Measurements from ENCODE around the gene ZNF385C. TPM values are rescaled to one million over a fixed set of nuclear protein-coding genes. Genes with fewer than 3 reads are reported as not detected.

Gene ZNF385C
- total RNA-seq, 1 experiment from 2014 or later, result 1.7 TPM

DNA sequence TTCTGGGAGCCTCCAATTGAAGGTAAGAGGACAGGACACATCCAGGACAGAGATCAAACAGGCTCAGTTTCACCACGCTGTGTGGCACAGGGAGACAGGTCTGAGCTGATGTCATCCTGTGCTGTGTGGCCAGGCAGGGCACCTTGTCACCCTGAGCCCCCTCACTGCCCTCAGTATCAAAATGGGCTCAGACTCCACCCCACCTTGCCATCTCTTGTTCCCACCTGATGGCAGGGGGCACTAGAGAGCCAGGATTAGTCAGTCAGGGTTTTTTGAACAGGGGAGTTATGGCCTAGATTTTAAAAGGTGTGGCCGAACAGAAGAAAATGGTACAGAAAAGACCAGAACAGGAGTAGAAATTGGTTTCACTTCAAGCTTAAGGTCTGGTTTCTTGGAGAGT, 20.3 kb upstream of the ZNF385C start:
- H3F3A ChIP-seq (ENCODE audit: insufficient read depth, low read depth), result peaks cover 8% of the 10 kb centered on the region; the same call in 1 of the 2 replicates
- H3K27me3 ChIP-seq (ENCODE audit: insufficient read depth, low read depth), result no peaks in the 10 kb centered on the region
- no peak overlapping the region for H2AFZ ChIP-seq
- ChIA-PET CTCF (interaction anchor here (0.7 kb wide), 1 partner anchor 409 kb away, joined by 4 read pairs; no protein-coding TSS in a partner anchor), POLR2A (ENCODE audit: unreplicated experiment) (interaction anchor here (0.7 kb wide), 1 partner anchor 60 kb away, joined by 16 read pairs; no protein-coding TSS in a partner anchor)
- H3K4me3 ChIP-seq, result no peak overlapping the region
- TF ChIP-seq, protein P1, sequence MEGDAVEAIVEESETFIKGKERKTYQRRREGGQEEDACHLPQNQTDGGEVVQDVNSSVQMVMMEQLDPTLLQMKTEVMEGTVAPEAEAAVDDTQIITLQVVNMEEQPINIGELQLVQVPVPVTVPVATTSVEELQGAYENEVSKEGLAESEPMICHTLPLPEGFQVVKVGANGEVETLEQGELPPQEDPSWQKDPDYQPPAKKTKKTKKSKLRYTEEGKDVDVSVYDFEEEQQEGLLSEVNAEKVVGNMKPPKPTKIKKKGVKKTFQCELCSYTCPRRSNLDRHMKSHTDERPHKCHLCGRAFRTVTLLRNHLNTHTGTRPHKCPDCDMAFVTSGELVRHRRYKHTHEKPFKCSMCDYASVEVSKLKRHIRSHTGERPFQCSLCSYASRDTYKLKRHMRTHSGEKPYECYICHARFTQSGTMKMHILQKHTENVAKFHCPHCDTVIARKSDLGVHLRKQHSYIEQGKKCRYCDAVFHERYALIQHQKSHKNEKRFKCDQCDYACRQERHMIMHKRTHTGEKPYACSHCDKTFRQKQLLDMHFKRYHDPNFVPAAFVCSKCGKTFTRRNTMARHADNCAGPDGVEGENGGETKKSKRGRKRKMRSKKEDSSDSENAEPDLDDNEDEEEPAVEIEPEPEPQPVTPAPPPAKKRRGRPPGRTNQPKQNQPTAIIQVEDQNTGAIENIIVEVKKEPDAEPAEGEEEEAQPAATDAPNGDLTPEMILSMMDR (conservative IDR thresholded peaks at IDR 0.05), result peak; percentile 63
- no peak for TF ChIP-seq EZH2 (IDR thresholded peaks at IDR 0.05; ENCODE audit: low read depth)
- BruUV-seq (replicated peaks), result no TSS peak
- H3K4me2 ChIP-seq, result no peak overlapping the region
- H3K4me1 ChIP-seq (replicated peaks; ENCODE audit: insufficient read depth), result no peaks in the 10 kb centered on the region; the same call in 1 of the 2 replicates
- intact Hi-C loops (cut with micrococcal nuclease; ENCODE audit: unreplicated experiment), result no loop called here
- H3K9me3 ChIP-seq (ENCODE audit: insufficient read depth, low read depth), result no peaks in the 10 kb centered on the region
- H3K79me2 ChIP-seq (ENCODE audit: low read depth), result peaks cover 6% of the 10 kb centered on the region
- DNase-seq, result peak in 1 of 2 experiments; percentile 31
- no peaks in the 10 kb centered on the region for H3K9me2 ChIP-seq (ENCODE audit: insufficient read depth)
- H3K27ac ChIP-seq, result no peak overlapping the region
- 0 out of 2 replicates have a peak, but pooled peaks cover 3% of the 10 kb centered on the region for H4K20me1 ChIP-seq (ENCODE audit: insufficient read depth)
- no peaks in the 10 kb centered on the region for H3K36me3 ChIP-seq (ENCODE audit: low read depth)

DNA sequence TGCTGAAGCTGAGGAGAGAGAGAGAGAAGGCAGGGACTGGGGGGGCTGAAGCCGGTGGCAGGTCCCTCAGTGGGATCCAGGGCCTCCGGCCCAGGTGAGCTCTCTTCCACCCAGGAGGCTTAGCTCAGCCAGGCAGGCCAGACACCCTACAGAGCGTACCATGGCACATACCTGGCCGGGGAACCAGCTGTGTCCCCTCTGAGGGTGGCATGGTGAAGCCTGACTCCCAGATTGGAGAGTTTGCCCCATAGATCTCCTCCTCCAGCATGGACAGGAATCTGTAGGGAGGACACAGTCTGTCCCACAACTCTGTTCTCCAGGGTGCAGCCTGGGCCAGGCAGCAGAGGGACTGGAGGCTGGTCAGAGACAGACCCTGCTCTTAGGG, 19.8 kb upstream of the ZNF385C start:
- Histone ChIP-seq H3K27ac (no peak overlapping the region), H3K36me3 (ENCODE audit: low read depth) (no peaks in the 10 kb centered on the region), H2AFZ (no peak overlapping the region), H3K27me3 (ENCODE audit: insufficient read depth, low read depth) (no peaks in the 10 kb centered on the region), H3K4me1 (replicated peaks; ENCODE audit: insufficient read depth) (no peaks in the 10 kb centered on the region; the same call in 1 of the 2 replicates), H3F3A (ENCODE audit: insufficient read depth, low read depth) (peaks cover 10% of the 10 kb centered on the region; the same call in 1 of the 2 replicates), H3K9me3 (ENCODE audit: insufficient read depth, low read depth) (no peaks in the 10 kb centered on the region), H3K4me3 (no peak overlapping the region), H3K4me2 (no peak overlapping the region), H4K20me1 (ENCODE audit: insufficient read depth) (0 out of 2 replicates have a peak, but pooled peaks cover 3% of the 10 kb centered on the region), H3K79me2 (ENCODE audit: low read depth) (peaks cover 6% of the 10 kb centered on the region), H3K9me2 (ENCODE audit: insufficient read depth) (no peaks in the 10 kb centered on the region)
- no peak for TF ChIP-seq EZH2 (IDR thresholded peaks at IDR 0.05; ENCODE audit: low read depth)
- TF ChIP-seq, protein P1 (conservative IDR thresholded peaks at IDR 0.05), result no peak
- DNase-seq, result no peak
- no TSS peak for BruUV-seq (replicated peaks)
- CTCF ChIA-PET, result interaction anchor here (0.6 to 0.7 kb wide), 3 partner anchors 101 to 450 kb away, joined by 4 to 11 read pairs (median 4); partner anchors contain the start of gene DNAJC7
- POLR2A ChIA-PET (ENCODE audit: unreplicated experiment), result interaction anchor here (0.7 kb wide), 1 partner anchor 59 kb away, joined by 16 read pairs; no protein-coding TSS in a partner anchor
- intact Hi-C loops (cut with micrococcal nuclease; ENCODE audit: unreplicated experiment), result no loop called here

DNA sequence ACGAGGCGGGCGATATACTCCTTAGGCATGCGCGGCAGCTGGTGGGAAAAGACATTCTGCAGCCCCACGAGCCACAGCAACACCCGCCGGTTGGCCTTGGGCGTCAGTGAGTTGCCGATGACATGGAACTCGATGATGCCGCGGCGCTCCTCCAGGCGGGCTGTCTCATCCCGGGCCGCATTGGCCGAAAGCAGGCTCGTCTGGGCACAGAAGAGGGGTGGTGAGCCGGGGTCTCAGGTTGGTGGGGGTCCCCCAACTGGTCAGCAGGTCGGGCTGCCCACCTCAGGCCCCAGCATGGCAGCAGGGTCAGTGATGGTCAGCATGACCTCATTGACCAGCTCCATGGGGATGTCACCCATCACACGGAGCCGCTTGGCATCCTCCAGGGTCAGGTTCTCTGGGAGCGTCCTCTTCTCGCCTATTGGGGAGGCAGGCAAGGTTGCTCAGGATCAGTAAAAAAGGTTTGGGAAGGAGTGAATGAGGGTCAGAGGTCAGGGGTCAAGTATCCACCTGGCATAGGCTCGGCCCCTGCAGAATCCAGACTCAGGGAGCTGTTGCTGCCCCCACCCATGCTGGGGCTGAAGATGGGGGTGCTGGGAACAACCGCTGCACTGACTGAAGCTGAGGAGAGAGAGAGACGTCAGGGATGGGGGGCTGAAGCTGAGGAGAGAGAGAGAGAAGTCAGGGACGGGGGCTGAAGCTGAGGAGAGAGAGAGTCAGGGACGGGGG, 19.3 kb upstream of the ZNF385C start:
- no peak for TF ChIP-seq EZH2 (IDR thresholded peaks at IDR 0.05; ENCODE audit: low read depth)
- TF ChIP-seq, protein P1 (conservative IDR thresholded peaks at IDR 0.05), result no peak
- ChIA-PET CTCF (interaction anchor here (0.6 to 0.7 kb wide), 3 partner anchors 100 to 450 kb away, joined by 4 to 11 read pairs (median 4); partner anchors contain the start of gene DNAJC7), POLR2A (ENCODE audit: unreplicated experiment) (interaction anchor here (0.7 kb wide), 1 partner anchor 59 kb away, joined by 16 read pairs; no protein-coding TSS in a partner anchor)
- Histone ChIP-seq H3K36me3 (ENCODE audit: low read depth) (no peaks in the 10 kb centered on the region), H3K9me2 (ENCODE audit: insufficient read depth) (no peaks in the 10 kb centered on the region), H3K9me3 (ENCODE audit: insufficient read depth, low read depth) (no peaks in the 10 kb centered on the region), H2AFZ (no peak overlapping the region), H3K79me2 (ENCODE audit: low read depth) (peaks cover 6% of the 10 kb centered on the region), H3K27me3 (ENCODE audit: insufficient read depth, low read depth) (no peaks in the 10 kb centered on the region), H4K20me1 (ENCODE audit: insufficient read depth) (0 out of 2 replicates have a peak, but pooled peaks cover 3% of the 10 kb centered on the region), H3K27ac (no peak overlapping the region), H3K4me1 (replicated peaks; ENCODE audit: insufficient read depth) (no peaks in the 10 kb centered on the region; the same call in 1 of the 2 replicates), H3K4me2 (no peak overlapping the region), H3F3A (ENCODE audit: insufficient read depth, low read depth) (peaks cover 14% of the 10 kb centered on the region; the same call in 1 of the 2 replicates), H3K4me3 (no peak overlapping the region)
- intact Hi-C loops (cut with micrococcal nuclease; ENCODE audit: unreplicated experiment), result loop anchor here (2.0 kb wide), 1 partner anchor 409 kb away; no protein-coding TSS in a partner anchor
- no peak for DNase-seq
- BruUV-seq (replicated peaks), result no TSS peak

Measured in PC-9 (cell line).